Gastroesophageal sphincter (tissue), 3 donors: Measurements from ENCODE around the gene COMMD9.

Experiments used
- CTCF ChIP-seq, 4 experiments: fragments of 200-600 bp in 2 of 4; fragments of 450-650 bp in 2 of 4; sonication (generic) in 1 of 4; IDR thresholded peaks; one replicate each; pipeline ENCODE4 v1.5.1; 2017 to 2019; ENCODE audit warnings: antibody characterized with exemption in 4 of 4, mild to moderate bottlenecking in 2 of 4, moderate library complexity in 2 of 4
- POLR2A ChIP-seq, 2 donors: fragments of 450-650 bp; IDR thresholded peaks; one replicate each; pipeline ENCODE4 v1.6.1; 2017; ENCODE audit warnings: antibody characterized with exemption in 2 of 2, mild to moderate bottlenecking in 2 of 2, moderate library complexity in 1 of 2
- POLR2AphosphoS5 ChIP-seq: sonication (generic); formaldehyde crosslinking; IDR thresholded peaks from one replicate; pipeline ENCODE4 v1.6.1; 2017; ENCODE audit warnings: antibody characterized with exemption

DNA sequence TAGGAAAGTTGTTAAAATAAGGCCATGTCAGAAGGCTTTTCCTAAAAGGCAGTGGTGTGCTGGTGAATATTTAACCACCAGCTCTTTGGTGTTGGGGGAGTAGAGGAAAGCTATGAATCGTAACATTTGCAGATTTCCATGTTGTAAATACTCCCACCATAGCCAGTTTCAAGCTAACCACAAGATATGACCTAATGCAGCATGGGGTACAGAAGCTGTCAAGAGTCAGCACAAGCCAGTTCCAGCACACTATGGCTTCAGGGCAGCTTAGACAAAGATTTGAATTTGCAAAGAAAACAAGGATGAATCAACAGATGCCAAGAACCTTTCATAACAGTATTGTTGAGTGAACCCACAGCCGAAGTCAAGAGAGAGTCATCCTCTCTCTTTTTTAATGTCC is 40.0 kb downstream of the COMMD9 start:
- no peak for TF ChIP-seq CTCF (IDR thresholded peaks at IDR 0.05)
- TF ChIP-seq POLR2A (IDR thresholded peaks at IDR 0.05): no peak
- TF ChIP-seq POLR2AphosphoS5: no peak
